ENCODE measurements around the gene HECW1.
A peak's percentile ranks its signal among the peaks of the same experiment; 100 is the strongest.

The HECW1 gene

GRCh38 chr7:43372676-43373355 is 260.4 kb downstream of the HECW1 start:
- DNase-seq (ENCODE audit: low read depth) = no peak

DNA sequence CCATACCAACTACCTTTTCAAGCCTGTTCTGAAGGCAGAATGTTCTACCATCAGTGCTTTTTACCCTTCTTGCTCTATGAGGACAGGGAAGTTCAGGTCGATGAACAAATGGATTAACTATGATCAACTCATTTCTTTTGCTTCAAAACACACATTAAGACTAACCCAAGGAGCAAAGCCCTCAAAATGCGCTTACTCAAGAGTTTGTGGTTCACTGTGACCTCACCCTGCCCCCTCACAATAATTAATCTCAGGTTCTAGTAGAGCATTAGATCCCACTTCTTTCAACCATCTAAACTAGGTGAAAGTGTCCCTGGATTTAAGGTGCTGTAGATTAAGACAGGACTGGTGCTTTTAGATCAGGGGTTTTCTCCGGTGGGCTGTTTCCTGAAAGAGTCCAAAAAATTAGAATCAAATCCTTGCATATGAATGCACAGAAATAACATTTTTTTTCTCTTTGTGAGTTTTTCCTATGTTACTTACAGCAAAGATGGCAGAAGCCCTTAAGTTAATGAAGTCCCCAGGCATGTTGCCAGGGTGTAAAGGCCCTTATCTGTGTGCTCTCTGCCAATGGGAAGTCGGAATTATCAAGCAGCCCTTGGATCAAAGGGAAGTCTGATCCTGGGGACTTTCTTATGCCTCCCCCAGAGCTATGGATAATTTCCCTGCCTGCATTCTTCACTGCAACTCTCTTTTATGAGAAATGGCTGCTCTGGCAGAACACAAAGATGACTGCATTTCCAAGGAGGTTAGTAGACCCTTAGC is 264.9 kb downstream of the HECW1 start:
- DNase-seq (ENCODE audit: low read depth) = no peak

- DNase-seq (ENCODE audit: low read depth) = no peak
These were observed 266.8 kb downstream of the HECW1 start for GRCh38 chr7:43379210-43379609.

DNA sequence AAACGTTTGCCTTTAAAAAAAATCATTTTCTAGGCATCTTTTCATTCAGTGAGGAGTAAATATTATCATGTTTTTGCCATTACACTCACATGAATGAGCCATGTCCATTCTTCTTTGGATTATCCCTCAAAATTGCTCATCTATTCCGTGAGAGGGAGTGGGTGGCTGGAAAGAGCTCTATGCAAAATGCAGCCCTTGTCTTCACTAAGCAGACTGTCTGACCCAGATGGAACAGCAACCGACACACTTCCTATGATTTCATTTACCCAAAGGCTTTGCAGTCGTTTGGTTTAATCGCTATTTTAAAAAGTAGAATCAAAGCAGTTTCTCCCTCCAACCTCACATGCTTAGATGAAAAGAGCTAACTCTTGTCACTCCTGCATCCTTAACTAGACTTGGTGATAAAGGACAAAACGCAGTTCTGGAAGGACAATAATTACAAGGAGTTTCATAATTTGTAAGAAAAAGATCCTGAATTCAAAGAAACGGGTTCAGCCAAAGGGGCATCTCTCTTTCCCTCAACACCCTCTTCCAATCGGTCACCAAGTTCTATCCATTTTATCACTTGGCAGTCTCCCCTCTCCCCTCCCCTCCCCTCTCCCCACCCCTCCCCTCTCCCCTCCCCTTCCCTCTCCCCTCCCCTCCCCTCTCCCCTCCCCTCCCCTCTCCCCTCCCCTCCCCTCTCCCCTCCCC is 272.3 kb downstream of the HECW1 start:
- DNase-seq (ENCODE audit: low read depth) = no peak

DNA sequence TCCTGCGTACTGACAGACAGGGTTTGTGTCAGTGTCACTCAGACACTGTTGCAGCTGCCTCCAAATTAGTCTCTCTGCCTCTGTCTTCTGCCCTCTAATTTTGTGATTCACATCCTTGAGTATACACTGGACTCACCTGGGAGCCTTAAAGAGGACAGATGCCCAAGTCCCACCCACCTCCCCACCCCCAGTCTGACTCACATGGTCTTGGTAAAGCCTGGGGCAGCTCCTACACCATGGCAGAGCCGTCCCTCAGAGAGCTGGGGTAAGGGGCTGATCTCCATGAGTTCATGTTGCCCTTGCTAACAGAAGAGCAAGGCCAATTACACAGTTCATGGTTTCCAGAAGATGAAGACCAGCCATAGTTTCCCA is 272.8 kb downstream of the HECW1 start:
- no peak for DNase-seq (ENCODE audit: low read depth)

DNA sequence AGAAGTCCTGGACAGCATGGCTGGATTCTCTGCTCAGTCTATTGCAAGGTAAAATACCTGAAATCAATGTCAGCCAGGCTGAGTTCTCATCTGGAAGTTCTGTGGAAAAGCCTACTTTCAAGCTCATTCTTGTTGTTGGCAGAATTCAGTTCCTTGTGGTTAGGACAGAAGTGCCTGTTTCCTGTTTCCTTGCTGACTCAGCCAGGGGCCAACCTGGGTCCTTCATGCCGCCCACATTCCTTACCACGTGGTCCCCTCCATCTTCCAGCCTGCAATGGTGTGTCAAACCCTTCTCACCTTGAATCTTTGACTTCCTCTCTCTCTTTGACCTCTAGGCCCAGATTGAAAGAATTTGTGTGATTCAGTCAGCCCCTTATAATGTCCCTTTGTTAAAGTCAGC is 273.4 kb downstream of the HECW1 start:
- DNase-seq (ENCODE audit: low read depth) = no peak

DNA sequence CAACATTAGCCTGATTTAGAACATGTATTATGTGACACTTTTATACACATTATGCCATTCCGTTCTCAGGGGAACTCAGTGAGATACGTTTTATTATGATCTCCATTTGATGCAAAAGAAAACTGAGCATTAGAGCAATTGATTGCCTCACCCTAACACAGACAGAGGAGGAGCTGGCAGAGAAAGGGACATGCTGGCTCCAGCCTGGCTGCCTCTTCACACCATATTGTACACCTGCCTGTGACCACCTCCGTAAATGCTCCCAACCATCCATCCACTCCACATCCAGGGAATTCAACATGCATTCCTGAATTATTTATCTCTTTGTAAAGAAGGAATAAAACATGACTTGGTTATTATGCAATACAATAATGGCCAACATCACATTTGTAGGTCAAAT is 275.5 kb downstream of the HECW1 start:
- DNase-seq (ENCODE audit: low read depth) = no peak

DNA sequence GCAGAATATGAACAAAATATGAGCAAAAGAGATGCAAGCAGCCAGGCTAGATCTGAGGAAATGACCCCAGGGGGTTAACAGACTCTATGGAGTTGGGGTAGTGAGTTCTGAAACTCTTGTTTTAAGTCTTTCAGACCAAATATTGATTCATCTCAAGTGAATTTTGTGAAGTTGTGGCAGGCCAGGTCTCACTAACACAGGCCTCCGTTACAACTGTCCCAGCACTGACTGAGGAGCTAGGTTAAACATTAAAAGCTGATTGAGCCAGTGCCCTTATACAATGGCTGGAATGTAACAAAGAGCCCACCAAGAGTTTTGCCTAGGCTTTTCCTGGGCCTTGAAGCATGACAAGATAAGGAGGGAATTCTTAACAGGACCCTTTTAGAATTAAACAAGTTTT is 278.1 kb downstream of the HECW1 start:
- DNase-seq (ENCODE audit: low read depth) = no peak

- no peak for DNase-seq (ENCODE audit: low read depth)
These were observed 279.1 kb downstream of the HECW1 start for GRCh38 chr7:43391518-43391917.

GRCh38 chr7:43392638-43393330 is 280.3 kb downstream of the HECW1 start:
- DNase-seq (ENCODE audit: low read depth) = no peak

- DNase-seq (ENCODE audit: low read depth) = no peak
These were observed 282.1 kb downstream of the HECW1 start for GRCh38 chr7:43394441-43395130.

- DNase-seq (ENCODE audit: low read depth) = no peak
These were observed 282.9 kb downstream of the HECW1 start for GRCh38 chr7:43395351-43395750.

- no peak for DNase-seq (ENCODE audit: low read depth)
These were observed 283.8 kb downstream of the HECW1 start for GRCh38 chr7:43396187-43396740.

- DNase-seq (ENCODE audit: low read depth) = no peak
These were observed 286.4 kb downstream of the HECW1 start for GRCh38 chr7:43398831-43399230.

DNA sequence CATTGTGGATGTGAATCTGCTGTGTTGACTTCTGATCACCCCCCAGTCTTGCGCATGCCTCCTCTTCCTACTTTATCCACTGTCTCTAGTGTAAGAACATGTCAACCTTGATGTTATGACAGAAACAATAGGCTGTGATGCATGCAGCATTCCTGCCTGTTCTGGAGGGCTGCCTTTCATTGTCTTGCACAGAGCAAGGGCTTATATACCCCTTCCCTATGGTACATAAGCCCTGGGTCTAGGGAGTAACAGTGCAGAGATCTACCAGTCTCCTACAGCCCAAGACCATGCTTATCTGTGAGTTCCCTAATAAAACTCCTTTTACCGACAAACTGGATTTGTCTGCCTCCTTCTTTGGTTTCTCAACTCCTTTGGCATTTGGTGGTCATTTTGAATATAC is 293.5 kb downstream of the HECW1 start:
- DNase-seq (ENCODE audit: low read depth) = no peak

GRCh38 chr7:43406961-43407360 is 294.5 kb downstream of the HECW1 start:
- no peak for DNase-seq (ENCODE audit: low read depth)

- no peak for DNase-seq (ENCODE audit: low read depth)
These were observed 296.5 kb downstream of the HECW1 start for GRCh38 chr7:43408981-43409380.

GRCh38 chr7:43417455-43417854 is 305.0 kb downstream of the HECW1 start:
- DNase-seq (ENCODE audit: low read depth) = no peak

GRCh38 chr7:43430411-43430810 is 318.0 kb downstream of the HECW1 start:
- no peak for DNase-seq (ENCODE audit: low read depth)

DNA sequence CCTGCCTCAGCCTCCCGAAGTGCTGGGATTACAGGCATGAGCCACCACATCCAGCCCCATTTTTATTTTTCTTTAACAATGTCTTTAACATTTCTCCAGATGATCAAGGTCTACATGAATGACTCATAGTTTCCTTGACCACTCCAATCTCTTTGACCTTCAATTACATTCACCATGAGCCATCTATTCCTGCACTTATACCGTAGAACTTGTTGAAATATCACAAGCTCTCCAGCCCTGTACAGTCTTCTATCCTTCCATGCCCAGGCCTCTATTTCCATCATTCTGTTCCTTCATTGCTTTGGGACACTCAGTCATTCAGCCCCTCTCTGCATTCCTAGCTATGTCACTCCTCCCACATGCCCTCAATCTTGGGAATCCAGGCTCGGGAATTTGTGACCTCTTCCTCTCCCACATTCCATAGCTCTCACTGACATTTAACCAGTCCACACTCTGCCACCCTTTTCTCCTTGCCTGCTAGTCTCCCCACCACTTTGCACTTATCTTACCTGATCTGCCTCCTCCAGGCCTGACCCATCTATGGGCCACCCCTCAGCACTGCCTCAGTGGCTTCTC is 318.7 kb downstream of the HECW1 start:
- peak; percentile 4 for DNase-seq (ENCODE audit: low read depth)

GRCh38 chr7:43433639-43434038 is 321.2 kb downstream of the HECW1 start:
- no peak for DNase-seq (ENCODE audit: low read depth)
